ENCODE data around the gene RGS9BP. TPM values are rescaled to one million over a fixed set of nuclear protein-coding genes. Genes with fewer than 3 reads are reported as not detected.

Gene RGS9BP
- total and polyA plus RNA-seq, 2 experiments from 2014 or later = 0.83 TPM; not detected in 1

DNA sequence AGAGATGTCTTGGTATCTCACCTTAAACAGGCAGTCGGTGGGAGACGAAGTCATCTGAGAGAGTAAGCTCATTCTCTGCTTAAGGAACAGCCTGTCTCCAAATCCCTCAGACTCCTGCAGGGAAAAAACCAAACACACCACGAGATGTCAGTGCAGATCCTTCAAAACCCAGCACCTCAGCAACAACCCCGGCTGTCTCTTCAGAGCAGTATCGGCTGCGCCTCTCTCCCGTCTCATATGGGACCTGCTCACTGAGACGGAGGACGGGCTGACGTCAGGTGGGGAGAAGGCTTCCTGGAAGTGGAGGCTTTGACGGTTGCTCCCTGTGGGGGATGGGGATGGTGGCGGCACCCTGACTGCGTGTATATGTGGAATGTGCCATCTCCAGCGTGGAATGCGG is 44.3 kb upstream of the RGS9BP start:
- Mint-ChIP-seq H3K27ac (no peak overlapping the region), H3K4me3 (no peak overlapping the region), H3K9me3 (no peaks in the 10 kb centered on the region), H3K36me3 (ENCODE audit: low read depth) (peaks cover 31% of the 10 kb centered on the region), H3K27me3 (ENCODE audit: insufficient read depth, low read depth, poor library complexity) (peaks cover 5% of the 10 kb centered on the region), H3K4me1 (no peaks in the 10 kb centered on the region)
- Histone ChIP-seq H3K27ac (ENCODE audit: low read depth) (no peak overlapping the region), H3K9me2 (ENCODE audit: insufficient read depth) (no peaks in the 10 kb centered on the region), H3K4me1 (ENCODE audit: insufficient read depth) (no peaks in the 10 kb centered on the region), H3K4me2 (no peak overlapping the region), H2AFZ (no peak overlapping the region), H4K20me1 (replicated peaks; ENCODE audit: insufficient read depth) (no peaks in the 10 kb centered on the region; the same call in 1 of the 2 replicates), H3K27me3 (ENCODE audit: insufficient read depth) (no peaks in the 10 kb centered on the region), H3F3A (replicated peaks; ENCODE audit: low read depth) (no peaks in the 10 kb centered on the region), H3K4me3 (no peak overlapping the region), H3K79me2 (replicated peaks; ENCODE audit: insufficient read depth) (no peaks in the 10 kb centered on the region), H3K36me3 (ENCODE audit: insufficient read depth) (peaks cover 18% of the 10 kb centered on the region)
- DNase-seq (ENCODE audit: low spot score) (no peak), ATAC-seq (no peak)
- TF ChIP-seq ZNF114 (CRISPR knock-in tag; IDR thresholded peaks at IDR 0.05) = no peak
- TF ChIP-seq, protein P1, sequence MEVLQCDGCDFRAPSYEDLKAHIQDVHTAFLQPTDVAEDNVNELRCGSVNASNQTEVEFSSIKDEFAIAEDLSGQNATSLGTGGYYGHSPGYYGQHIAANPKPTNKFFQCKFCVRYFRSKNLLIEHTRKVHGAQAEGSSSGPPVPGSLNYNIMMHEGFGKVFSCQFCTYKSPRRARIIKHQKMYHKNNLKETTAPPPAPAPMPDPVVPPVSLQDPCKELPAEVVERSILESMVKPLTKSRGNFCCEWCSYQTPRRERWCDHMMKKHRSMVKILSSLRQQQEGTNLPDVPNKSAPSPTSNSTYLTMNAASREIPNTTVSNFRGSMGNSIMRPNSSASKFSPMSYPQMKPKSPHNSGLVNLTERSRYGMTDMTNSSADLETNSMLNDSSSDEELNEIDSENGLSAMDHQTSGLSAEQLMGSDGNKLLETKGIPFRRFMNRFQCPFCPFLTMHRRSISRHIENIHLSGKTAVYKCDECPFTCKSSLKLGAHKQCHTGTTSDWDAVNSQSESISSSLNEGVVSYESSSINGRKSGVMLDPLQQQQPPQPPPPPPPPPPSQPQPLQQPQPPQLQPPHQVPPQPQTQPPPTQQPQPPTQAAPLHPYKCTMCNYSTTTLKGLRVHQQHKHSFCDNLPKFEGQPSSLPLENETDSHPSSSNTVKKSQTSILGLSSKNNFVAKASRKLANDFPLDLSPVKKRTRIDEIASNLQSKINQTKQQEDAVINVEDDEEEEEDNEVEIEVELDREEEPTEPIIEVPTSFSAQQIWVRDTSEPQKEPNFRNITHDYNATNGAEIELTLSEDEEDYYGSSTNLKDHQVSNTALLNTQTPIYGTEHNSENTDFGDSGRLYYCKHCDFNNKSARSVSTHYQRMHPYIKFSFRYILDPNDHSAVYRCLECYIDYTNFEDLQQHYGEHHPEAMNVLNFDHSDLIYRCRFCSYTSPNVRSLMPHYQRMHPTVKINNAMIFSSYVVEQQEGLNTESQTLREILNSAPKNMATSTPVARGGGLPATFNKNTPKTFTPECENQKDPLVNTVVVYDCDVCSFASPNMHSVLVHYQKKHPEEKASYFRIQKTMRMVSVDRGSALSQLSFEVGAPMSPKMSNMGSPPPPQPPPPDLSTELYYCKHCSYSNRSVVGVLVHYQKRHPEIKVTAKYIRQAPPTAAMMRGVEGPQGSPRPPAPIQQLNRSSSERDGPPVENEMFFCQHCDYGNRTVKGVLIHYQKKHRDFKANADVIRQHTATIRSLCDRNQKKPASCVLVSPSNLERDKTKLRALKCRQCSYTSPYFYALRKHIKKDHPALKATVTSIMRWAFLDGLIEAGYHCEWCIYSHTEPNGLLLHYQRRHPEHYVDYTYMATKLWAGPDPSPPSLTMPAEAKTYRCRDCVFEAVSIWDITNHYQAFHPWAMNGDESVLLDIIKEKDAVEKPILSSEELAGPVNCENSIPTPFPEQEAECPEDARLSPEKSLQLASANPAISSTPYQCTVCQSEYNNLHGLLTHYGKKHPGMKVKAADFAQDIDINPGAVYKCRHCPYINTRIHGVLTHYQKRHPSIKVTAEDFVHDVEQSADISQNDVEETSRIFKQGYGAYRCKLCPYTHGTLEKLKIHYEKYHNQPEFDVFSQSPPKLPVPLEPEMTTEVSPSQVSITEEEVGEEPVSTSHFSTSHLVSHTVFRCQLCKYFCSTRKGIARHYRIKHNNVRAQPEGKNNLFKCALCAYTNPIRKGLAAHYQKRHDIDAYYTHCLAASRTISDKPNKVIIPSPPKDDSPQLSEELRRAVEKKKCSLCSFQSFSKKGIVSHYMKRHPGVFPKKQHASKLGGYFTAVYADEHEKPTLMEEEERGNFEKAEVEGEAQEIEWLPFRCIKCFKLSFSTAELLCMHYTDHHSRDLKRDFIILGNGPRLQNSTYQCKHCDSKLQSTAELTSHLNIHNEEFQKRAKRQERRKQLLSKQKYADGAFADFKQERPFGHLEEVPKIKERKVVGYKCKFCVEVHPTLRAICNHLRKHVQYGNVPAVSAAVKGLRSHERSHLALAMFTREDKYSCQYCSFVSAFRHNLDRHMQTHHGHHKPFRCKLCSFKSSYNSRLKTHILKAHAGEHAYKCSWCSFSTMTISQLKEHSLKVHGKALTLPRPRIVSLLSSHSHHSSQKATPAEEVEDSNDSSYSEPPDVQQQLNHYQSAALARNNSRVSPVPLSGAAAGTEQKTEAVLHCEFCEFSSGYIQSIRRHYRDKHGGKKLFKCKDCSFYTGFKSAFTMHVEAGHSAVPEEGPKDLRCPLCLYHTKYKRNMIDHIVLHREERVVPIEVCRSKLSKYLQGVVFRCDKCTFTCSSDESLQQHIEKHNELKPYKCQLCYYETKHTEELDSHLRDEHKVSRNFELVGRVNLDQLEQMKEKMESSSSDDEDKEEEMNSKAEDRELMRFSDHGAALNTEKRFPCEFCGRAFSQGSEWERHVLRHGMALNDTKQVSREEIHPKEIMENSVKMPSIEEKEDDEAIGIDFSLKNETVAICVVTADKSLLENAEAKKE (CRISPR knock-in tag; IDR thresholded peaks at IDR 0.05) = no peak
- TF ChIP-seq NANOG (IDR thresholded peaks at IDR 0.05; ENCODE audit: borderline replicate concordance) = no peak
- no peak for TF ChIP-seq STAT1 (IDR thresholded peaks at IDR 0.05; ENCODE audit: unreplicated experiment)
- TF ChIP-seq EZH2 (IDR thresholded peaks at IDR 0.05; ENCODE audit: low read depth, unreplicated experiment) = no peak
- no peak for TF ChIP-seq ETS1 (IDR thresholded peaks at IDR 0.05)
- no peak for TF ChIP-seq EZH2phosphoT487 (IDR thresholded peaks at IDR 0.05; ENCODE audit: unreplicated experiment)
- TF ChIP-seq CREB1 (CRISPR knock-in tag; IDR thresholded peaks at IDR 0.05; ENCODE audit: low read depth) = no peak
- TF ChIP-seq ZNF331 (CRISPR knock-in tag; IDR thresholded peaks at IDR 0.05; ENCODE audit: low read depth) = no peak
- no peak for TF ChIP-seq JUNB (IDR thresholded peaks at IDR 0.05; ENCODE audit: unreplicated experiment)
- no peak for TF ChIP-seq CTCF (conservative IDR thresholded peaks at IDR 0.05; ENCODE audit: low read depth in 2 of 2)
- no peak for TF ChIP-seq POLR2AphosphoS5 (IDR thresholded peaks at IDR 0.05; ENCODE audit: low read depth)
- TF ChIP-seq, protein P2, sequence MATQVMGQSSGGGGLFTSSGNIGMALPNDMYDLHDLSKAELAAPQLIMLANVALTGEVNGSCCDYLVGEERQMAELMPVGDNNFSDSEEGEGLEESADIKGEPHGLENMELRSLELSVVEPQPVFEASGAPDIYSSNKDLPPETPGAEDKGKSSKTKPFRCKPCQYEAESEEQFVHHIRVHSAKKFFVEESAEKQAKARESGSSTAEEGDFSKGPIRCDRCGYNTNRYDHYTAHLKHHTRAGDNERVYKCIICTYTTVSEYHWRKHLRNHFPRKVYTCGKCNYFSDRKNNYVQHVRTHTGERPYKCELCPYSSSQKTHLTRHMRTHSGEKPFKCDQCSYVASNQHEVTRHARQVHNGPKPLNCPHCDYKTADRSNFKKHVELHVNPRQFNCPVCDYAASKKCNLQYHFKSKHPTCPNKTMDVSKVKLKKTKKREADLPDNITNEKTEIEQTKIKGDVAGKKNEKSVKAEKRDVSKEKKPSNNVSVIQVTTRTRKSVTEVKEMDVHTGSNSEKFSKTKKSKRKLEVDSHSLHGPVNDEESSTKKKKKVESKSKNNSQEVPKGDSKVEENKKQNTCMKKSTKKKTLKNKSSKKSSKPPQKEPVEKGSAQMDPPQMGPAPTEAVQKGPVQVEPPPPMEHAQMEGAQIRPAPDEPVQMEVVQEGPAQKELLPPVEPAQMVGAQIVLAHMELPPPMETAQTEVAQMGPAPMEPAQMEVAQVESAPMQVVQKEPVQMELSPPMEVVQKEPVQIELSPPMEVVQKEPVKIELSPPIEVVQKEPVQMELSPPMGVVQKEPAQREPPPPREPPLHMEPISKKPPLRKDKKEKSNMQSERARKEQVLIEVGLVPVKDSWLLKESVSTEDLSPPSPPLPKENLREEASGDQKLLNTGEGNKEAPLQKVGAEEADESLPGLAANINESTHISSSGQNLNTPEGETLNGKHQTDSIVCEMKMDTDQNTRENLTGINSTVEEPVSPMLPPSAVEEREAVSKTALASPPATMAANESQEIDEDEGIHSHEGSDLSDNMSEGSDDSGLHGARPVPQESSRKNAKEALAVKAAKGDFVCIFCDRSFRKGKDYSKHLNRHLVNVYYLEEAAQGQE (IDR thresholded peaks at IDR 0.05; ENCODE audit: unreplicated experiment) = no peak
